GM18519 (cell line): ENCODE results near the gene SSTR5.

Experiments
- ATAC-seq: cut with Tn5 transposase; IDR thresholded peaks from one replicate; pipeline ENCODE4 v1.9.1; 2021; ENCODE audit warnings: mild to moderate bottlenecking, moderate library complexity; ENCODE audit not compliant: unreplicated experiment, low FRiP score

The SSTR5 gene

DNA sequence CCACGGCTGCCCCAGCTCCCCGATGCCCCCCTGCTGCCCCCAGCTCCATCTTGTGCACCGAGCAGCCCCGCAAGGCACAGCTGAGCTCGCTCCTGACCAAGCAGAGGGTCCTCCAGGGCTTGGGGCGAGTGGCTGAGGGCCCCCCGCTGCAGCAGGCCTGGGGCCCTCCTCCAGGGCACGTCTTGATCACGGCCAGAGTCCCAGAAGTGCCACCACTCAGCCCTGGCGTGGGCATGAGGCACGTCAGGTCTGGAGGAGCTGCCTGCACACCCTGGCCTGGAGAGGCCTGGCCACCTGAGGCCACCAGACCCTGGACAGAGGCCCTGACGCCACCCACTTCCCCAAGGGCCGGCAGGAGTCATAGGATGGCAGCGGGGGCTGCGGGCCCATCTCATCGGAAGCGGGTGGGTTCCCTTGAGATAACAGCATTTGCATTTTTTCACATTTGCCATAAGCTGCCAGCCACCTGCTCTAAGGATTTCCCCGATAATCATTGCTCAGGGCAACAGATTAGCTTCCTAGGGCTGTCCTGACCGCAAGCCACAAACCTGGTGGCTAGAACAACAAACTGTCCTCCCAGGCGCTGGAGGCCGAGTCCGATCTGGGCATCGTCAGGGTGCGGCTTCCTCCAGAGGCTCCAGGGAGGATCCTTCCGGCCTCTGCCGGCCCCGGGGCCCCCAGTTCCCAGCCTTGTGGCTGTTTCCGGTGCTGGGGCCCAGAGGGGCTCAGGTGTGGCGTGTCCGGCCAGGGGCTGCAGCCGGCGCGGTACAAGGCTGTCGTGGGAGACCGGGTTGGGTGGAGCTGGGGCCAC lies 47.4 kb downstream of the SSTR5 start:
- no peak for ATAC-seq

DNA sequence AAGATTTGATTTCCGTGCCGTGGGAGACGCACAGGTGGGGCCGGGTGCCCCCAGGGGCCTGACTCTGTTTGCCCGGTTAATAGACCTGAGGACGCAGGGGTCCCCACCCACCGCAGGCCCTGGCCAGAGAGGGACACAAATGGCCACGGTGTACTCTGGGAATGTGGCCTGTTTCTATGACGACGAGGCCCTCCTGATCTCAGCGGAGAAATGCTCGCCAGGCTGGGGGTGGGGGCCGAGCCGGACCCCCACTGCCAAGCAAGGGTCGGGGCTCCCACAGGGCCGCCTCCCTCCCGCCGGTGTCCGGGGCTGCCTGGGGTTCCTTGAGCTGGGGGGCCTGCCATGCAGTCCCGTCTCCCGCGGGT lies 48.0 kb downstream of the SSTR5 start:
- no peak for ATAC-seq

DNA sequence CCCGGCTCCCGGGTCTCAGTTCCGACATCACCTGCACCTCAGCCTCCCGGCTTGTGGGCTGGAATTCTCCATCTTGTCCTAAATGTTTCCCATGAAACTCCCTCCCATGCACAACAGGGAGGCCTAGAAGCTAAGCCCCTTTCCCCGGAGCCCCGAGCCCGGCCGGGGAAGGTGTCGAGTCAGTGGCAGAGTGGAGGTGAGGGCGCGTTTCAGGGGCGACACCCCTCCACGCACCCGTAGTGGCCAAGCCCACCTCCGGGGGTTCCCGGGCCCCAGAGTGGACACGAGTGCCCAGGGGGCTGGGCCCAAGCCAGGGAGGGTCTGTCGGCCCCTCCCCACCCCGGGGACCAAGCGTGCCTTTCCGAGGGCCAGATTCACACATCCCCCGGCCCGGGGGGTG lies 48.5 kb downstream of the SSTR5 start:
- ATAC-seq = no peak

DNA sequence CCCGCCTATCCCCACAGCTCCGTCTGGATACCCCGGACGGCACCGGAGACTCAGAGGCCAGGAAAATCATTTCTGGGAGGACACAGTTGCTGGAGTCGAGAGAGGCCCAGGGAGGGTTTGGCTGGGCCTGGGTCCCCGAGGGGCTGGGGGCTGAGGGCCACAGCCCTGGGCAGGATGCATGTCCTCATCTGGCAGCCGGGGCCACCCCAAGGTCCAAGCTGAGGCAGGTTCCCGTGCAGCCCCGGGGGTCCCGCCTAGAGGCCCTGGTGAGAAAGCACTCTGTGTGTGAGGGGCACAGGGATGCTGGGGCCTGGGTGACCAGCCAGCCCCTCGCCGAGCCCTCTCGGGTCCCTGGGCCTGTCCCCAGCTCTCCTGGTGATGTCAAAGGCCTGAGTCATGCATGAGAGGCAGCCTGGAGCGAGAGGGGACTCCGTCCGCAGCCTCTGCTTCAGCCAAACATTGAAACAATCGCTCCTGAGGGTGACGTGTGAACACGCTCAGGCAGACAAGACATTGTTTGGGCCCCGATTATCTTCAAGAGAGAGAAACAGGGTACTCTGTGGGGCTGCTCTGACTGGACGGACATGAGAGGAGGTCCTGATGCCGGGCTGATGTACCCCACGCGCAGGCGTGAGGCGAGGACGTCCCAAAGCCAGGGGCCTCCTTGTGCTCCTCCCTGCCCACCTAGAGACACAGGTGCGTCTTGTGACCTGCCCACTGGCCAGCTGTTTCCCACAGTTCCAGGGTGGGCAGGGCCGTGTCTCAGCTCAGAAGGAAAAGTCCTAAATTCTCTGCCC lies 49.3 kb downstream of the SSTR5 start:
- ATAC-seq = no peak

DNA sequence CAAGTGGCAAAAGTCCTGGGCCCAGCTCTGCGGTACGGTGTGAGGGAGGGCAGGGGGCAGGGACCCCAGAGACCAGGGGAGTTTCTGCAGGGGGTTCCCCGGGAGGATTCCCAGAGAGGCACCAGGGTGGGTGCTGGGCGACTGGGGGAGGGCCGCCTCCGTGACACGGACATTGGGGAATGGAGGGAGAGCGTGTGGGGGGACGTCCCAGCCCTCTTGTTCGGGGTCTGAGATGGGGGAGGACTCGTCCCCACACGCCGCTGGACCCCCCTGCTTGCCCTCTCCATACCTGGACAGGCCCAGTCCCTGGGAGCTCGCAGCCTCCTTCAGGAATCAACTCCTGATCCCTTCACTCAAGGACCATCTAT lies 49.8 kb downstream of the SSTR5 start:
- ATAC-seq = no peak

DNA sequence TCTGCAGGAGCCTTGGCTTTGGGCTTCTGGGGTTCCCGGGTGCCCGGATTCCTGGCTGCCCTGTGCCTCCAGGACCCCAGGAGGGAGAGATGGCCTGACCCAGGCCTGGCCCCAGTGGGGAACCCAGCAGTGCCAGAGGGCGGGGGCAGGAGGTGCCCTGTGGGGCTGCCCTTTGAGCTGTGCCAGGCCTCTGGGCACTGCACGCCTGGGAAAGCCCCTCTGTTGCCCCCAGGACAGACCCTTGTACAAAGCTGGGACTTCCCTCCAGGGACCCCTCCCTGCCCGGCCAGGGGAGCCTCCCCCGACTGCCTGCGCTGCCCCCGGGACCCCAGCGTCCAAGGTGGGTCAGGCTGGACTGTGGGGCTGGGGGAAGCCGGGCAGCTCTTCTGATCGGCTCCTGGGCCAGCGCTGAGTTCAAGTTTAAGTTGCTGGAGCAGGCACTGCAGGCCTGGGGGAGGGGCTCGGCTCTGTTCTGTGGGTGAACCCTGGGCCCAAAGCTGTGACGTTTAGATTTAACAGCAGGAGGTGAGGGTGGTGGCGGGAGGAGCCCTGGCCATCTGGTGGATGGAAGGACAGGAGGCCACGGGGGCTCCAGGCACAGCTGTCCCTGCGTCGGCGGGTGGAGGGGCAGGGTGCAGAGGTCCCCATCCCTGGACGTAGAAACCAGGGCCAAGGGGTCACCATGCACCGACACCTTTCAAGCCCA lies 51.1 kb downstream of the SSTR5 start:
- ATAC-seq = no peak

DNA sequence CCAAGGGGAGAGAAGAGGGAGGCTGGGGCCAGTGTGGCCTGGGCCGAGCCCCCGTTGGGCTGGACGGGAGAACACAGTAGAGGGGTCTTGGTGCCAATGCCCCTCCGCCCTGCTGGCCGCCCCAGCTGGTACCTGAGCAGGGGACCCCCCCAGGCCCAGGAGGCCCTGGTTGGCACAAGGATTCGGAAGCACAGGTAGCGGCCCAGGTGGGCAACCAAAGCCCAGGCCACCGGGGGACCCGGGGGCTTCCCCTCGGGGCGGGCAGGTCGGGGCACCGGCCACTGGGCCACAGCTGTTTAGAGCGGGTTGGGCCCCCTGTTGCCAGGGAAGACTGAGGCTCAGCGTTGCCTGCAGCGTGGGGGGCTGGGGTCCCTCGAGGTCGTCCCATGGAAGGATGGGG lies 51.7 kb downstream of the SSTR5 start:
- no peak for ATAC-seq

DNA sequence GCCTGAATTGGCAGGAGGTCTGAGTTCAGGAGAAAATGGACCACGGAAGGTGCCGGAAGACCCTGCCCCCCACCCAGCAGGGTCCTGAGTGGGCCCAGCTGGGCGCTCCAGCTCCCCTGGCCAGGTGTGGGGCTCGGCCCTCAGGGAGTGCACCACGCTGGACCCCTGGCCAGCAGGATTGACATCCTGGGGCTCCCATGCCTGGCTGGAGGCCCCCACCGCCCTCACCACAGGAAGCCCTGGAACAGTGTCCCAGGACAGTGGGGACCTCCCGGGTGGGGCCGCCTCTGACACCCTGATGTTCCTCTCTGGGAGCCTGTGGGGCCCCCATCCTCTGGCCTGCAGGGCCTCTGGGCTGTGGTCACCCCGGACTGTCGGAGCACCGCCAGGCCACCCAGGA lies 52.2 kb downstream of the SSTR5 start:
- no peak for ATAC-seq

DNA sequence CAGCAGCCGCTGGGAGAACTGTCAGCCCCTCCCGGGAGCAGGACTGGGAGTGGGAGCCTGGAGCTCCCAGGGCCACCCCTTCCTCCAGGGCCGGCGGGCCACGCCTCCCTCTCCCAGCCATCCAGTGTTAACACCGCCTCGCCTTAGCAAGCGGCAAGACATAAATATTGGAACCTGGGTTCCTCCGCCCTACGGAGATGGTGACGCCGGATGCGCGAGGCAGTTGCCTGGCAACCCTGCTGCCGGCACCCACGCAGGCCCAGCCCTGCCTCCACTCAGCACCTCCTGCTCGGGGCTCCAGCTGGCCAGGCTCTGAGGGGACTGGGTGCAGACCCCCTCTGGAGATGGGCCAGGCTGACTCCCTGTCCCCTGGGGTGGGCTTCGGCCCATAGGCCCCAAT lies 52.9 kb downstream of the SSTR5 start:
- ATAC-seq = no peak

DNA sequence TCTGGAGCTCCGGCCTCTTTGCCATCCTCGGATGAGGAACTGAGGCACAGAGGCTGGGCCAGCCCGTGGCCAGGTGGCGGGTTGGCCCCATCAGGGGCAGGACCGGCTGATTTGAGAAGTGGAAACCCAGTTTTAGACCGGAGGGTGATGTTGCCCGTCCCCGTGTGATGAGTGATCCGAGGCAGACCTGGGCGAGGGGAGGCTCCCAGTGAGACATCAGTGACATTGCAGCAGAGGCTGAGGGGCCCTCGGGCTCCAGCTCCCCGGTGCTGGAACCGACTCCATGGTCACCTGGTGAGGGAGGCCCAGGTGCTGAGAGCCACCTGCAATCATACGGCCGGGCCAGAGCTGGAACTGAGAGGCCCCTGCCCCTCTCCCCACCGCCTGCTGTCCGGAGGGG lies 53.5 kb downstream of the SSTR5 start:
- ATAC-seq = no peak

DNA sequence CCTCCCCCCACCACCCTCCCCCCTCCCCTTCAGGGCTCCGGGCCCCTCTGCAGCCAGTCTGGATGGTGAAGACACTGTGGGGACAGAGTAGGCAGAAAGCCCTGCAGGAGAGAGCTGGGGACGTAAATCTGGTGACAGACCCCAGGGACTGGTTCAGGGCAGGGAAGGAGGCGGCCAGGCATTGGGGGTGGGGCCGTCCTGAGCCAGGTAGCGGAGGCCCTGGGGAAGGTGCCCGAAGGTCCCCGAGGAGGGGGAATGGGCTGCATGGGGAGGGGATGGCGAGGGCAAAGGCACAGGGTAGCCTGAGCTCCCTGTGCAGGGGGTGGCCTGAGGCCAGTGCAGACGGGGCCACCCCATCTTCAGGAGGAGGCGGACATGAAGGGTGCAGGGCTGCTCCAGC lies 54.0 kb downstream of the SSTR5 start:
- no peak for ATAC-seq

DNA sequence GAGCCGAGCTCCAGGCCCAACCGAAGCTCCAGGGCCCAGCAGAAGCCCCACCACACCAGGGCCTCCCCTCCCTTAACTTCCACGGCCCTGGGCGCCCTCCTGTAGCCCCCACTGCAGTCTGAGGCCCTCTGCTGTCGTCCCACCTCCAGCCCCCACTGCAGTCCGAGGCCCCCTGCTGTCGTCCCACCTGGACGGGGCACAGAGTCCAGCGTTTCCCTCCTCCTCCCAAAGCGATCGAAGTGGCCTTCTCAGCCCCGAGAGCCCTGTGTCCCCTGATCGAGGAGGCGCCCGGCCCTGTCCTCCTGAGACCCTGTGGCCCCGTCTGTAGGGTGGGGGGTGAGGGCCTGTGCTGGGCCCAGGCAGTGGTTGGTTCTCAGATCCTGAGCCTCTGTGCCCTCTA lies 54.6 kb downstream of the SSTR5 start:
- ATAC-seq = no peak

DNA sequence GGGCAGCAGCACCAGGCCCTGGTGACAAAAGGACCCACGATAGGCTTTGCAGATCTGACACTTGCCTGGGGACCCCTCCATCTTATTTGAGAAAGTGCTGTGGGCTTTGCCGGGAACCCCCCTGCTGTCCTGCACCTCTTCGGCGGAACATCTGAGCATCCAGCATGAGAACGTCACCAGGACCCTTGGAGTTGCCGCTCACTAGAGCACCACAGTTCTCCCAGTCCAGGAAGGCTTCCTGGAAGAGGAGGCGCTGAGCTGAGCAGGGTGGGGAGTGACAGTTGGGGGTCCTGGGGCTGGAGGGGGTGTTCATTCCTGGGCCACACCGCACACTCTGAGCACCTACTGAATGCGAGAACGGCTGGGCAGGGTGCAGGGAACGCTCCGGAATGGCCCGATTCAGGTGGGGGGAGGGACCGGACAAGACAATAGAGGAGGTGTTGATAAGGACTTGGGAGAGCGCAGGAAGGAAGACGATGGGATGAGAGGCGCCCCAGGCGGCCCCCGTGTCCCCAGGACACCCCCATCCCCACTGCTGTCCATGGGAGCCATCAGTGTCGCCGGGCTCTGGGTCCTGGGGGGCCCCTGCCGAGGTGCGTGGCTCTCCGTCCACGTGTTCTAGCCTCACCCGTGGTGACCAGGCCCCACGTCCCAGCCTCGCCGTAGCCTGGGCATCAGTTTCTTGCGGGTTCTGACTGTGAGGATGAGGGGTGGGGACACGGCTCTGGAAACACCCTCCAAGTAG lies 55.6 kb downstream of the SSTR5 start:
- no peak for ATAC-seq

DNA sequence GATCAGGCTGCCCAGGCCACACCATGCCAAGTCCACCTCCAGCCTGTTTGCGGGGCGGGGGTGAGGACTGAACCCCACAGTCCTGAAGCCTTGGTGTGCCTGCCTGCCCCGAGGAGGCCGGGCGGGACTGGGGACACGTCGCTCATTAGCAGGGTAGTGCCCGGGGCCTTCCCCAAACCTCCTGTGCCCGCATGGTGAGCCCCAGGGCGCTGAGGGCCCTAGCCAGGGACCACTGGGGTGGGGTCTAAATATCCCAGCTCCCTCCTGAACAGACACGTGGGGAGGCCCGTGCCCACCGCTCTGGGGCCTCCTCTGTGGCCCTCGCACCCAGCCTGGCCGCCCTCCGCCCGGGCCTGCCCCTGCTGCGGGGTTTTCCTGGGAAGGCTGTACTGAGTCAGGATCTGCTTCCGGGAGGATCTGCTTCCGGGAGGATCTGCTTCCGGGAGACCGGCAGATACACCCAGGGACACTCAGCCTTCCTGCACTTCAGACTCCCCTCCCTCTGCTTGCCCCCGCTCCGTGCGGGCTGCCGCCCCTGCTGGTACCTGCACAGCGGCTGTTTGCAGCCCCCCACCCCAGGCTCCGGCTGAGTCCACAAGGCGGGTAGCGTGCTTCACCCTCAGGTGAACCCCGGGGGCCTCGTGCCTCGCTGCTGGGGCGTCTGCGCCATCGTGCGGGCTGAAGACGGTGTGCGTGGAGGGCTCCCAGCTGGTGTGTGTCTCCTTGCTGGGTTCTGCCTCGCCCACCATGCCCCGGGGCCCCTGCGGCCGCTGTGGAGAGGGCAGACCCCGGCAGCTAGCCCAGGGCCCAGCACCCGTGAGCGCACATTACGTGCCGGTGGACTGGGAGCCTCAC lies 56.8 kb downstream of the SSTR5 start:
- no peak for ATAC-seq

DNA sequence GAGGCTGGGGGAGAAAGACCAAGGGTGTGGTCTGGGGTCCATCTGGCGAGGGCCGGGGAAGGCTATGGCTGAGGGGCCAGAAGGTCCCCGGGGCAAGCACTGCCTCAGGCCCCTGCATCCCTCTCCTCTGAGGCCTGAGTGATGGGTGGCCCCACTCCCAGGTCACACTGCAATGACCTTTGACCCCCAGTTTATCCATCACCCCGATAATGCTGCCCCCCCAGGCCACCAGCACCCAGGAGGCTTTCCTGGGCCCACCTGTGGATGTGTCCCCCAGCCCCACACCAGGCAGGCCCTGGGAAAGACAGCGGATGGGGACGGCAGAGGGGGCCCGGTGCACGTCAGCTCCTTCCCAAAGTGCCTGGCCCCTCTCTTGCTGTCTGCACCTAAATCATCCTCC lies 57.8 kb downstream of the SSTR5 start:
- ATAC-seq = no peak
